Endothelial cell of umbilical vein (primary cell): ENCODE results near the gene LAP3. TPM values are rescaled to one million over a fixed set of nuclear protein-coding genes. Genes with fewer than 3 reads are reported as not detected.

Experiments
- BruUV-seq: library from RNA; stranded (reverse); fragments of 400-500 nt; replicated peaks from 2 replicates; lab custom pipeline; 2021; lab: Mats Ljungman, UMichigan
- CTCF ChIA-PET: fragments of 300-600, 350-600 bp; sonication (Branson Sonifier 250); formaldehyde crosslinking; loops from one replicate; lab custom pipeline; 2021; ENCODE audit warnings: antibody characterized with exemption, inconsistent platforms; lab: Charles Lee
- POLR2A ChIA-PET: fragments of 300-600, 350-600 bp; sonication (Branson Sonifier 250); formaldehyde crosslinking; loops from one replicate; lab custom pipeline; 2021; ENCODE audit warnings: antibody characterized with exemption, inconsistent platforms; lab: Charles Lee
- DNase-seq: peaks from one replicate; pipeline ENCODE4 v3.0.0-alpha.2; 2011; ENCODE audit warnings: low read depth, low spot score
- FAIRE-seq: peaks from 2 replicates; lab custom pipeline; 2011; peaks lifted over from hg19 to GRCh38; lab: Jason Lieb, UNC
- H2AFZ ChIP-seq: 2 replicates; pipeline ENCODE4 v1.6.0; 2012; ENCODE audit warnings: low read depth, low read length, control low read depth, inconsistent platforms
- H3K27ac ChIP-seq: 2 replicates; pipeline ENCODE4 v1.5.1; 2011; ENCODE audit warnings: low read depth, mild to moderate bottlenecking, control low read depth, low read length, moderate library complexity; ENCODE audit not compliant: insufficient read depth
- H3K27me3 ChIP-seq, 2 experiments: 2 replicates each; pipeline versions ENCODE4 v1.6.0 to v1.6.1; 2011; ENCODE audit warnings: low read length in 2 of 2, mixed read lengths in 1 of 2; ENCODE audit not compliant: control insufficient read depth in 2 of 2, insufficient read depth in 2 of 2
- H3K36me3 ChIP-seq, 2 experiments: 2 replicates in 1 of 2; 3 replicates in 1 of 2; pipeline ENCODE4 v1.5.1; 2011; ENCODE audit warnings: low read length in 2 of 2, mild to moderate bottlenecking in 1 of 2, moderate library complexity in 1 of 2; ENCODE audit not compliant: control insufficient read depth in 2 of 2, insufficient read depth in 2 of 2; ENCODE audit errors: extremely low read depth in 1 of 2
- H3K4me1 ChIP-seq: 3 replicates; pipeline ENCODE4 v1.5.1; 2011; ENCODE audit warnings: mild to moderate bottlenecking, low read length; ENCODE audit not compliant: control insufficient read depth, insufficient read depth; ENCODE audit errors: extremely low read depth
- H3K4me2 ChIP-seq: 2 replicates; pipeline ENCODE4 v1.6.1; 2011; ENCODE audit warnings: low read length, control low read depth, mixed read lengths; ENCODE audit not compliant: insufficient read depth
- H3K4me3 ChIP-seq, 3 experiments: fragments of 200-600 bp in 1 of 3; sonication (generic), shearing (Covaris generic) in 1 of 3; replicated peaks in 1 of 3; 2 replicates each; pipeline ENCODE4 v1.5.1; 2011 to 2016; ENCODE audit warnings: control low read depth in 3 of 3, low read length in 3 of 3, mild to moderate bottlenecking in 2 of 3, inconsistent platforms in 1 of 3, low read depth in 1 of 3, moderate library complexity in 1 of 3; ENCODE audit not compliant: insufficient read depth in 1 of 3
- H3K79me2 ChIP-seq: 2 replicates; pipeline ENCODE4 v1.6.0; 2012; ENCODE audit warnings: low read length, inconsistent platforms; ENCODE audit not compliant: control insufficient read depth, insufficient read depth
- H3K9ac ChIP-seq: replicated peaks from 2 replicates; pipeline ENCODE3; 2011; ENCODE audit warnings: low read length, control low read depth; ENCODE audit not compliant: insufficient read depth; ENCODE audit errors: extremely low read depth
- H3K9me1 ChIP-seq: replicated peaks from 3 replicates; pipeline ENCODE4 v1.6.0; 2011; ENCODE audit warnings: mild to moderate bottlenecking, low read length; ENCODE audit not compliant: control insufficient read depth, insufficient read depth; ENCODE audit errors: extremely low read depth
- H3K9me3 ChIP-seq: replicated peaks from 2 replicates; pipeline ENCODE4 v1.5.1; 2012; ENCODE audit warnings: low read length, inconsistent platforms; ENCODE audit not compliant: control insufficient read depth, insufficient read depth
- H4K20me1 ChIP-seq: replicated peaks from 2 replicates; pipeline ENCODE3; 2011; ENCODE audit warnings: mild to moderate bottlenecking, low read length; ENCODE audit not compliant: control insufficient read depth, insufficient read depth; ENCODE audit errors: extremely low read depth
- EZH2 ChIP-seq: IDR thresholded peaks from 2 replicates; pipeline ENCODE4 v1.6.1; 2012; ENCODE audit warnings: borderline replicate concordance, low read depth, mild to moderate bottlenecking, moderate library complexity, low read length, inconsistent platforms; ENCODE audit not compliant: severe bottlenecking
- FOS ChIP-seq: IDR thresholded peaks from 2 replicates; pipeline ENCODE4 v1.6.1; 2011; ENCODE audit warnings: mild to moderate bottlenecking, low read length, moderate library complexity, borderline replicate concordance; ENCODE audit not compliant: insufficient read depth
- GATA2 ChIP-seq: IDR thresholded peaks from 2 replicates; pipeline ENCODE4 v1.7.0; 2011; ENCODE audit warnings: low read depth, mild to moderate bottlenecking, moderate library complexity, mixed read lengths, low read length; ENCODE audit not compliant: insufficient read length, insufficient read depth
- JUN ChIP-seq: IDR thresholded peaks from 2 replicates; pipeline ENCODE4 v1.6.1; 2011; ENCODE audit warnings: borderline replicate concordance, low read depth; ENCODE audit not compliant: insufficient read length, insufficient read depth
- MYC ChIP-seq: IDR thresholded peaks from one replicate; pipeline ENCODE4 v1.6.1; 2011; ENCODE audit warnings: mild to moderate bottlenecking, low read depth, low read length
- POLR2A ChIP-seq: IDR thresholded peaks from 2 replicates; pipeline ENCODE4 v1.6.1; 2012; ENCODE audit warnings: low read depth, mild to moderate bottlenecking, control low read depth, low read length
- POLR2AphosphoS5 ChIP-seq: IDR thresholded peaks from 2 replicates; pipeline ENCODE4 v1.6.1; 2012; ENCODE audit warnings: low read depth, mild to moderate bottlenecking, control low read depth, low read length, moderate library complexity; ENCODE audit not compliant: insufficient read depth
- dilution Hi-C: fragments of 300-500 bp; cut with MboI; formaldehyde crosslinking; loops from one replicate; pipeline ENCODE4 v1.15.0; 2019; ENCODE audit warnings: low sequenced_read_pairs; ENCODE audit not compliant: extremely low pct_ligation_motif_present
- intact Hi-C: fragments of 100-400 bp; cut with micrococcal nuclease; formaldehyde crosslinking; loops from one replicate; pipeline ENCODE4 v1.10.0; 2022
- polyA plus RNA-seq, 4 experiments: library from polyadenylated mRNA; depleted of rRNA in 3 of 4; stranded (reverse) in 3 of 4; unstranded in 1 of 4; fragments of >200 nt; gene quantifications; 2 replicates each; pipeline versions ENCODE4 v1.2.1 to v1.2.3, GENCODE V29; 2011 to 2012; ENCODE audit warnings: missing spikeins in 1 of 4
- total RNA-seq: library from RNA; stranded (reverse); gene quantifications from 2 replicates; pipeline ENCODE4 v1.2.3, GENCODE V29; 2021
- TF ChIP-seq, protein P1 (sequence below), 2 donors: IDR thresholded peaks; 1 replicate in 1 of 2; 2 replicates in 1 of 2; pipeline ENCODE4 v1.5.1; 2011; ENCODE audit warnings: low read length in 2 of 2, mild to moderate bottlenecking in 2 of 2, moderate library complexity in 2 of 2, control low read depth in 1 of 2, inconsistent platforms in 1 of 2, low read depth in 1 of 2; ENCODE audit not compliant: insufficient read depth in 1 of 2; ENCODE audit errors: extremely low read depth in 1 of 2
- TF ChIP-seq, protein P2 (sequence below): IDR thresholded peaks from 2 replicates; pipeline ENCODE4 v1.6.1; 2011; ENCODE audit not compliant: insufficient read depth, insufficient read length

Gene LAP3
- total and polyA plus RNA-seq, 2 donors (not counting 3 experiments of a cell fraction or from before 2014, with no cell fraction given): 82.4 to 94.8 TPM

DNA sequence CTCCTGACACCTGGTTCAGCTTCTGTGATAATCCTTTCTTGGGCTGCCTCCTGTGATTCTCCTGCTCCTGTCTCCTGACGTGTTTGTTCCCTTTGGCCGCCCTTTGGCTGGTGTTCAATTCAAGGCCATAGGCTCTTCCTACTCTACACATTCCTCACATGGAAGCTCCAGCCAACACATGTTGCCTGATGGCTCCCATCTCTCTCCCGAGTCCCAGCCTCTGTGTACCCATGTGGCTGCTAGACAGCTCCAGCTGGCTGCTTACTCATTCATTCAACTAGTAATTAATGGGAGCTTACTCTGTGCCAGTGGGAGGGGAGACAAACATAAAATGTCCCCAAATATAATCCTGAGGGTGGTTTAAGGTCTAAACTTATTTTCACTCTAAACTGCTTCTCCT is 28.2 kb downstream of the LAP3 start:
- no peak overlapping the region for H3K9ac ChIP-seq
- H3K27ac ChIP-seq: no peak overlapping the region
- DNase-seq (no peak), FAIRE-seq (no peak)
- dilution Hi-C loops (no loop called here), intact Hi-C loops (no loop called here)
- no peak overlapping the region for H3K4me3 ChIP-seq
- H3K4me2 ChIP-seq: no peak overlapping the region
- H3K27me3 ChIP-seq: no peaks in the 10 kb centered on the region
- CTCF ChIA-PET: interaction anchor here (1.1 to 1.4 kb wide), 2 partner anchors 9 to 14 kb away, joined by 3 to 4 read pairs; partner anchors contain the start of gene MED28
- BruUV-seq: no TSS peak
- TF ChIP-seq MYC: no peak
- TF ChIP-seq POLR2AphosphoS5: no peak
- TF ChIP-seq, protein P1, sequence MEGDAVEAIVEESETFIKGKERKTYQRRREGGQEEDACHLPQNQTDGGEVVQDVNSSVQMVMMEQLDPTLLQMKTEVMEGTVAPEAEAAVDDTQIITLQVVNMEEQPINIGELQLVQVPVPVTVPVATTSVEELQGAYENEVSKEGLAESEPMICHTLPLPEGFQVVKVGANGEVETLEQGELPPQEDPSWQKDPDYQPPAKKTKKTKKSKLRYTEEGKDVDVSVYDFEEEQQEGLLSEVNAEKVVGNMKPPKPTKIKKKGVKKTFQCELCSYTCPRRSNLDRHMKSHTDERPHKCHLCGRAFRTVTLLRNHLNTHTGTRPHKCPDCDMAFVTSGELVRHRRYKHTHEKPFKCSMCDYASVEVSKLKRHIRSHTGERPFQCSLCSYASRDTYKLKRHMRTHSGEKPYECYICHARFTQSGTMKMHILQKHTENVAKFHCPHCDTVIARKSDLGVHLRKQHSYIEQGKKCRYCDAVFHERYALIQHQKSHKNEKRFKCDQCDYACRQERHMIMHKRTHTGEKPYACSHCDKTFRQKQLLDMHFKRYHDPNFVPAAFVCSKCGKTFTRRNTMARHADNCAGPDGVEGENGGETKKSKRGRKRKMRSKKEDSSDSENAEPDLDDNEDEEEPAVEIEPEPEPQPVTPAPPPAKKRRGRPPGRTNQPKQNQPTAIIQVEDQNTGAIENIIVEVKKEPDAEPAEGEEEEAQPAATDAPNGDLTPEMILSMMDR (IDR thresholded peaks at IDR 0.05; ENCODE audit: extremely low read depth in 1 of 2, insufficient read depth in 1 of 2, low read depth in 1 of 2, low read length in 2 of 2): no peak
- no peak for TF ChIP-seq GATA2
- no peak for TF ChIP-seq JUN
- TF ChIP-seq FOS: no peak
- TF ChIP-seq EZH2: no peak
- TF ChIP-seq, protein P2, sequence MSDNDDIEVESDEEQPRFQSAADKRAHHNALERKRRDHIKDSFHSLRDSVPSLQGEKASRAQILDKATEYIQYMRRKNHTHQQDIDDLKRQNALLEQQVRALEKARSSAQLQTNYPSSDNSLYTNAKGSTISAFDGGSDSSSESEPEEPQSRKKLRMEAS: no peak
- TF ChIP-seq POLR2A: no peak
- no peaks in the 10 kb centered on the region for H4K20me1 ChIP-seq
- no peaks in the 10 kb centered on the region for H3K9me1 ChIP-seq
- no peaks in the 10 kb centered on the region for H3K79me2 ChIP-seq
- no peaks in the 10 kb centered on the region for H3K9me3 ChIP-seq
- no peaks in the 10 kb centered on the region for H3K4me1 ChIP-seq
- H3K36me3 ChIP-seq: peaks cover 15 to 33% of the 10 kb centered on the region in 2 experiments
- POLR2A ChIA-PET: no interaction called here
- H2AFZ ChIP-seq: no peak overlapping the region
